ENCODE data around the gene PODN. TPM values are rescaled to one million over a fixed set of nuclear protein-coding genes. Genes with fewer than 3 reads are reported as not detected.

The PODN gene
- total RNA-seq, 1 donor from 2014 or later, result 35.3 TPM

DNA sequence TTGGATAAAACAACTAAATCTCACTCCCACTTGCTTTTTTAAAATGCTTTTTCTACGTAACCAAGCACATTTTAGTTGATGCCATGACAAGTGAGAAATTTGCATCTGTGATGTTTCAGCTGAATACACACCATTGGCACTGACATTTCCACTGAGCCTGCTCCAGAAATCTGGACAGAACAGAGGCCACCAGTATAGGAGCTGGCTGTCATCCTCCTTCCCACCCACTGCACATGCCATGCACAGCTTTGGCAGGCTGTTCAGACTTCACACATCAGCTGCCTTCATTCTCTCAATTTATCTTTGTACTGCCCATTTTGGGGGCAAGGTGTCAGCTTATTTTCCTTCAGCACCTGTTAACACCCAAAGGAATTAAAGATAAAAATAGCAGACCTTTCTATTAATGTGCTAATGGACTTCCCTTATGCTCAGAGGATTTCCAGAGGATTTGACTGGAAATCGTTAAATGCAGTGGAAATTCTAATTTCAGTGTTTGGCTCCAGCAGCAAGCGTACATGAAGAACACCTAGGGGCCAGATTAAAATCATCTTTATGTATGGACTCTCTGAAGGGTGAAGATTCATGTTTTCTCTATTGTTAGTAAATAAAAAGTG, 12.9 kb upstream of the PODN start:
- ATAC-seq, result peak; percentile 89
- no peak for DNase-seq (ENCODE audit: missing footprints)
- intact Hi-C loops (cut with DNase I), result no loop called here

DNA sequence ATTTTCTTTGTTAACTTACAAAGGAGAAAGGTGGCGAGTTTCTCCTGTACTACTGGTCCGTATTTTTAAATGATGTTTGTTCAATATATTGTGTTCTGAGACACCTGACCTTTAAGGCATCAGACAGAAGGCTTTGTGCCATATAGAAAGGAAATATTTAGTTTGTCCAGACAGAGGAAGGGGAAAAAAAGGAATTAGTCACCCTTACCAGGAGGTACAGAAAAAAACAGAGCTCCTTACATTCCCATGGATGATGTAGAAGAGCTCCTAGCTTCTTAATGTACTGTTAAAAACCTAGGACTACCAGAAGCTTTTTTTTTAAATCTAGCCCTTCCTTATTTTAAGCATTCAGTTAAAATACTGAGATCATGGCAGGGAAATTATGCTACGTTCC, 12.4 kb upstream of the PODN start:
- no peak for ATAC-seq
- intact Hi-C loops (cut with DNase I), result no loop called here
- no peak for DNase-seq (ENCODE audit: missing footprints)

DNA sequence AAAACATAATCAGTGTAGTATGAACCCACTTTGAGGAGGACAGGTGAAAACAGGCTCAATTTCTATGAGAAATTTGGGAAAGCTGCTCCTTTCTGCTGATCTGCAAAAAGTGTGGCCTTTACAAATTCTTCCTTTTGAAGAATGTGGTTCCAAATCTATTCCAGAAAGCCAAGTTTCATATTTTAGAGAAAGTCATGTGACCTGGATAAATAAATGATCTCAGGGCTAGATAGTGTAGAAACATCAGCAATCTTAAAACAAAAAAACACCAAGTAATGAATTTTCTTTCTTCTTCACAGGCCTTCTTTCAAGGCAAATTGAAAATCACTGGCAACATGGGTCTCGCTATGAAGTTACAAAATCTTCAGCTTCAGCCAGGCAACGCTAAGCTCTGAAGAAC, 11.7 kb upstream of the PODN start:
- intact Hi-C loops (cut with DNase I), result no loop called here

DNA sequence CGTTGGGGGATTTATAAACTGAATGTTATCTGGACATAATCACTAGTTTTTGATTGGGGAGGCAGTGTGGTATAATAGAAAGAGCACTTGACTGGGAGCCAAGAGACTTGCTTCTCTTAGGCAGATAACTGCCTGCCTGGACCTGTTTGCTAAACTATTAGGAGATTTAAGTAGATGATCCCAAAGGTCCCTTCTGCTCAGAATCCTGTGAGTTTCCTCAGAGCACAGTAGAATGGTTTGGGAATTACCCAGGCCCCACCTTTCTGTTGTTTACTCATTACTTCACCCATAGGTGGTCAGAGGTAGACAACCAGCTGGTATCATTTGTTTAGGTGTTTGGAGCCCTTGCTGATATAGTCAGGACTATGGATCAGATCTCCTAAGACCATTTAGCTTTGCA, 10.3 kb upstream of the PODN start:
- DNase-seq (ENCODE audit: missing footprints) (no peak), ATAC-seq (no peak)
- intact Hi-C loops (cut with DNase I), result no loop called here

More for the DNA sequence above, 11.7 kb upstream of the PODN start:
- DNase-seq (ENCODE audit: missing footprints), result no peak
- ATAC-seq, result no peak

DNA sequence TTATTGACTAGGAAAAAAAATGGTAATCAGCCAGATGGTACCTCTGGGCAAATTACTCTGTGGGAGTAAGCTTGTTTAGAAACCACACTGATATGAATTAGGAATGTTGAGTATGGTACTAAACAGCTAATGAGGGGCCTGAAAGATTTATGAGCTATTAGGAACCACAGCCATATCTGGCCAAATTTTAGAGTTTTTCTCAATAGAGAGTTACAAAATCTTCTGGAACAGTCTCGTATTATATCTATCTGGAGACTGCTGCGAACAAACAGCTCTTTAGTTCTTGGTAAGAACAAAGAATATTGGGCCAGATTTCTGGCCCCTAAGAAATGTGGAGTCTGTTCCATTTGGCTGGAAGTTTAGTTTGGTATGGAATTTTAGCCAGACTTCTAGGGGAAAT, 4.9 kb upstream of the PODN start:
- DNase-seq (ENCODE audit: missing footprints) (no peak), ATAC-seq (peak; percentile 57)
- intact Hi-C loops (cut with DNase I), result no loop called here

DNA sequence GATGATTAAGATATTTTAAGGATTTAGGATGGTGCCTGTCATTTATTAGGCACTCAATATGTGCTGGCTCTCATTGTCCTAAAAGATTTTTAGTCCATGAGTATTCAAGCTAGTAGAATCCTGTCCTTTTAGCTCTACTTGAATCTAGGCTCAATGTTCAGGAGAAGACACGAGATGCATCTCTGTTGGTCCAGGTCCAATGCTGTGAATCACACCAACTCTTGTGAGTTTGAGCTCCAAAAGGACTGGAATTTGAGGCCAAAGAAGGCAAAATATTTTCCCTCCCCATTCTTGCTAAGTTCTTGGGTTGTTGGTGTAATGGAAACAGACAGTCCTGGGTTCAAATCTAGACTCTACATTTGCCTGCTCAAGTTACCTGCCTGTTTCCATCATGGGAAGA, 1.4 kb upstream of the PODN start:
- DNase-seq (ENCODE audit: missing footprints) (no peak), ATAC-seq (no peak)
- intact Hi-C loops (cut with DNase I), result no loop called here

DNA sequence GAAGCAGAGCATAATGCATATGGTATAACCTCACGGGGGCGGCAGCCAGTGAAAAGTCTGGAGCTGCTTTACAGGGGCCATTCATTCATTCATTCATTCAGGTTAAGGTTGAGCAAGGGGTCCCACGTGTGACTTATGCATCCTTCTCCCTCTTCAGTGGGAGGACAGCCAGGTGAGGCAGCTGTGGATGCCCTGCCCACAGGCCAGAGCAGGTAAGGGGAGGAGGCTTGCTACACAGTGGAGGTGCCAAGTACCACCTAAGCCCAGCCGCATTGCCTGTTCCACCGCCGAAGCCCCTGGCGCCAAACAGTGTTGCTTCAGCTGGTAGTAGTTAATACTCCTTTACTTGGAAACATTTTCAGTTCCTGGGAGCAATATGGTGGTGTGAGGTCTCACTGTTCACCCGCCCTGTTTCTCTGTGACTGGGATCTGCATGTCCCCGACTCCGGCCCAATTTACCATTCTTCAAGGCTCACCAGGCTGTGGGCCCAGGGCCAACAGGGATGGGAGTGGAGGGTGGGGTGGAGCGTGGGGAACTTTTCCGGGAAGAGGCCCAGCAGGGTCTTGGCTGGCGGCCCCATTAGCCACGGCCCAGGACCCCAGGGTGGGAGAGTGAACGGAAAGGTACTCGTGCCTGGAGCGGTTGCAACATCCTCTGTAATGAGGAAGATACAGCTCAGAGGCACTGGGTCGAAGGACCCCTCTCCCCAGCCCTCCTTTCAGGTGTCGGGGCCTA, 722 bp upstream of the PODN start:
- ATAC-seq (peak; percentile 71), DNase-seq (ENCODE audit: missing footprints) (peak; percentile 85)
- intact Hi-C loops (cut with DNase I), result no loop called here

DNA sequence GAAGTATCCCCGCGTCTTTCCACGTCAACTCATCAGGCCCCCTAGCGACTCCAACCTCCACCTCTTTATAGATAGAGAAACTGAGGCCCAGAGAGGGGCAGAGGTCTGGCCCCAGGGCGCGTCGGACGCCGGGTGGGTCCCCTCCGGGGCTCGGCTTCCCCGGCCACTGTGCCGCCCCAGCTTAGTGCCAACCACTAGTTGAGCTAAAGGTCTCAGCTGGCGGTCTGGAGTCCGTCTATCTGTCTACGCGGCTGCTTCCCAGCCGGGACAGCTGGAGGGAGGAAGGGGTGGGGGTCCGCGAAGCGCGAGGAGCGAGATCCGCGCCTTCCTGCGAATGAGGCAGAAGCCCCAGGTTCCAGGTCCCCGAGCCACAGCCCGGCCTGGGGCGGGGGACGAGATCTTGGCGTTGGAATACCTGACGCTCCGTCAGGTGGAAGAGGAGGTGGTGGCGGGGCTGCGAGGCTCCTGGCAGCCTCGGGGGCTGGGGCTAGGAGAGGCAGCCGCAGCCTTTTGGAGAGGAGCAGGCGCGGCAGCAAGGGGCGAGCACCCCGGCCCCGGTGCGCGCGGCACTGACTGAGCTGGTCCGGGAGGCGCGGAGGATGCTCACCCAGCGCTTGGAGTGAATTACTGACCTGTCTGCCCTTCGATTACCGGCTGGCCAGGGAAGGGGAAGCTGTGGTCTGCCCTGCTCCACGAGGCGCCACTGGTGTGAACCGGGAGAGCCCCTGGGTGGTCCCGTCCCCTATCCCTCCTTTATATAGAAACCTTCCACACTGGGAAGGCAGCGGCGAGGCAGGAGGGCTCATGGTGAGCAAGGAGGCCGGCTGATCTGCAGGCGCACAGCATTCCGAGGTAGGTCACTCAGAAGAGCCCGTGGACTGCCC, 937 bp downstream of the PODN start:
- DNase-seq (ENCODE audit: missing footprints) (peak; percentile 53), ATAC-seq (no peak)
- intact Hi-C loops (cut with DNase I), result no loop called here

DNA sequence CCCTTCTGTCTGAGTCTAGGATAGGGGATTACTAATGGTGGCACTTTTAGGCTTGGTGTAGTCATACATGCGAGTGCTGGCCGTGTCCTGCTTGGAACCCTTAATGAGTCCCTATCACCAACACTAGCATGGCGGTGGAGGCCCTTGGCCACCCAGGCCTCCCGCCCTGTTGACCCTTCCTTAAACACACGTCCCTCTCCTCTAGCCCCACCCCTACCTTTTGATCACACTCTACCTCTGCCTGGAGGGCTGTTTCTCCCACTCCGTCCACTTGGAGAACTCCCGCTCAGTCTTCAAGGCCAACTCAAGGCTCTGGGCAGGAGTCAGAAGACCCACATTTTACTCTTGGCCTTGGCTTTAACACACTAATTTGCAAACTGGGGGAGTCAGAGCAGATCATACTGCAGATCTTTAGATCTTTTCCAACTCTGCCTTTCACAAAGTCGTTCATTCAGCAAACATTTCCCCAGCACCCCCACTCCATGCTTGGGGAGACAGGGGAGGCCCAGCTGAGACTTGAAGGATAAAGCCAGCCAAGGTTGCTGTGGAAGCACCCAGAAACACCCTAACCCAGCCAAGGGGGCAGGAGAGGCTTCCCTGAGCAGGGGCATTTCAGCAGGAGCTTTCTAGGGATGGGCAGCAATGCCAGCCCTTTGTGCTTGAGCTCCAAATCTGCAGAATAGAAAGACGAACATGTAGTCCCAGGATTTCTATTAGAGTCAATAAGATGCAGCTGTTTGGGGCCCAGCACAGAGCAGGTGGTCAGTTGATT, 1.9 kb downstream of the PODN start:
- peak; percentile 43 for DNase-seq (ENCODE audit: missing footprints)
- ATAC-seq, result no peak
- intact Hi-C loops (cut with DNase I), result no loop called here

DNA sequence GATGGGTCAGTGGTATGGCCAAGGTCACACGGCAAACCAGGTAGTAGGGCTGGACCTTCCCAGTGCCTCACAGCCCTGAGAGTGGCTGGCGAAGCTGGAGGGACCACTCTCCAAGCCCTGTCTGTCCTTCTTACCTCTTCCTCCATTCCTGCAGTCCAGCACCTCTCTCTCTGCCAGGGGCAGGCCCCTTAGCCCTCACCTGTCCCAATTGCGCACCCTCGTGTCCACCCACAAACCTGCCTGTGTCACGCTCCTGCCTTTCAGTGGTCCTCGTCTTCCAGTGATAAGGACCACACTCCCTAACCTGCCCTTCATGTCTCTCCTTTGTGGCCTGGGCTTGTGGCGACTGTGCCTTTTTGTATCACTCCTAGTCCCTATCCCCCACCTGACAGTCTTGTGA, 3.4 kb downstream of the PODN start:
- DNase-seq (ENCODE audit: missing footprints), result no peak
- intact Hi-C loops (cut with DNase I), result no loop called here

DNA sequence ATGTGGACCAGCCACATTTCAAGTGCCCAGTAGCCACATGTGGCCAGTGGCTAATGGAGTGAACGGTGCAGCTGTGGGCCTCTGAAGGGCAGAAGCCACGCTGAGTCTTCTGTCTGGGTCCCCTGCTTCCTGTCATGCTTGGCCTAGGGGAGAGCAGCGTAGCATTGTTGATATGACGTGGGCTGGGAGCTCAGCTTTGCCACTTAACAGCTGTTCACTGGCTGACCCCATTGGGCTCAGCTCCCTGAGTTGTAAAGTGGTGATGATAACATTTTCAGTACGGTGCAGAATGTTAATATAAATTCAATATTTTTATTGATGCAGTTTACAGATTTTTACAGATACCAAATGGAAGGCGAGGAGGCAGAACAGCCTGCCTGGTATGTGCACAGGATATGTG, 4.5 kb downstream of the PODN start:
- peak; percentile 23 for ATAC-seq
- intact Hi-C loops (cut with DNase I), result no loop called here
- DNase-seq (ENCODE audit: missing footprints), result no peak

More for the DNA sequence above, 3.4 kb downstream of the PODN start:
- ATAC-seq, result no peak

DNA sequence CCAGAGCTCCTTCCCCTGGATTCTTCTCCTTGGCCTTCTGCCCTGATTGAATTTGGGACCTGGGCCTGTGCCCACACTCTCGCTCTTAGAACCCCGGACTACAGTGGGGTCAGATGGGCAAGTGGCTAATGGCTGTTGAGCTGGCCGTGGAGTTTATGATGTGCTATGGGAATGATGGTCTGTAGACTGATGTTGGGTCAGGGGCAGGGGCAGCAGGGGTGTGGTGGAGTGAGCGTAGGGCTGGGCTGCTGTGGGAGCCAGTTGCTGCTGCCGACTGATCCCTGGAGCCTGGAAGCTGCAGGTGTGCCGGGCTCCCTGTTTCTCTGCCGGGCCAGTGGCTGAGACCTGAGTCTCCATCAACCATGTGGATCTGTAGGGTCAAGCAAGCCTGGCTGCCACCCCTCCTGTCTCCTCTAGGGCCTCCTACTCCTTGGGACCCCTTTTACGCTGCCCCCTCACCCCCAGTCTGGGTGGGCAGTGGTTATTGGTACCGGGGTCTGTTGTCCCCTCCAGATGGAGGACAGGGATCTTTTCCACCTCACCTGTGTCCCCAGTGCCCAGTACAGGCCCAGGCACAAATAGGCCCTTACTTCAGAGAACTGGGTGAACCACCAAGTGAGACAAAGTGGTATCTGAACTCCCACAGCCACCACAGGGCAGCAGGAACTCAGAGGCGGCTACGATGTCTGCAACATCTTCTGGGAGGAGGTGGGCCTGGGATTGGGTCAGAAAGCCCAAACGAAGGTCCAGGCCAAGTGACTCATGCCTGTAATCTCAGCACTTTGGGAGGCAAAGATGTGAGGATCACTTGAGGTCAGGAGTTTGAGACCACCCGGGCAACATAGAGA, 5.1 kb downstream of the PODN start:
- DNase-seq (ENCODE audit: missing footprints) (no peak), ATAC-seq (no peak)
- intact Hi-C loops (cut with DNase I), result no loop called here

DNA sequence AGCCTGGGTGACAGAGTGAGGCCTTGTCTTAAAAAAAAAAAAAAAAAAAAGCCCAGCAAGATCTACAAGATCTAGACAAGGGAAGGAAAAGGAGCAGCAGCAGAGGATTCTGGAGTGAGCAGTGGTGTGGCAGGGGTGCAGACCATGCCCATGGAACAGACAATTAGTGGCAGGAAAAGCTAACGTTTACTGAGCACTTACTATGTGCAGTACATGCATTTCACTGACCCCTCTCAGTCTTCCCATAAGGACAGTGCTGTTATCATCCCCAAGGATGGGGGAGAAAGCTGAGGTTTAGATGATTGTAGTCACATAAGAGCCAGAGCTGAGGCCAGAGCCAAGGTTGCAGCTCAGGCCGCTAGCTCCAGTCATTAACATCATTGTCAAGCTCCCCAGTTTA, 5.9 kb downstream of the PODN start:
- ATAC-seq (no peak), DNase-seq (ENCODE audit: missing footprints) (no peak)
- intact Hi-C loops (cut with DNase I), result no loop called here

DNA sequence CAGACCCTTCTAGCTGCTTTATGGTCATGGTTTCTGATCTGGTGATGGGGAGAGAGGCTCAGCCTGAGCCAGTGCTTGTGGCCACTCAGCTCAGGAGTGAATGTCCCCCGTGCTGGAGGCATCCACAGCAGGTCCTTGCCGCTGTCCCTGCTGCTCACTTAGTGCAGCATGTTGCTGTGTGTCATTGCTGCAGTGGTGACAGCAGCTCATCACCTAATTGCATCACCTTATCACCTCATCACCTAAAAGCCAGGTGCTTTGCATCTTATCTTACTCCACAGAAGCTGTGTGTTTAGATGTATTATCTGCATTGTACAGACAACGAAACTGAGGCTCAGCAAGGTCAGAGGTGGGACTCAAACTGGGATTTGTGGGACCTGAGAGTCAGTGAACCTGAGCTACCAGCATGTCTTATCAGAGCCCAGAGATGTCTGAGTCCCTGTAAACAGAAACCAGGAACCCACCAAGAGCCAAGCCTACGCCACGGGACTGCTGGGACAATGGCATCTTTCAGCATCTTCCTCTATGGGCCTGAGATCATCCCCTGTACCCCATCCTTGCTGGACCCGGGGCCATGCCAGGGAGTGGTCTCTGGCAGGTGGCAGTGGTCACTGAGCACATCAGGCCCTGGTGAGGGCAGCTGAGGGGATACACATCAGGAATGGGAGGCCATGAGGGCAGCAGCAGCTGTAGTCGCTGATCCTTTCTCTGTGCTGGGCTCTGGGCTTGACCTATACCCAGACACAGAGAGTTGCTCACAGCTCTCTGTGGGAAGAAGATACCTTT, 6.5 kb downstream of the PODN start:
- ATAC-seq (no peak), DNase-seq (ENCODE audit: missing footprints) (no peak)
- intact Hi-C loops (cut with DNase I), result no loop called here

DNA sequence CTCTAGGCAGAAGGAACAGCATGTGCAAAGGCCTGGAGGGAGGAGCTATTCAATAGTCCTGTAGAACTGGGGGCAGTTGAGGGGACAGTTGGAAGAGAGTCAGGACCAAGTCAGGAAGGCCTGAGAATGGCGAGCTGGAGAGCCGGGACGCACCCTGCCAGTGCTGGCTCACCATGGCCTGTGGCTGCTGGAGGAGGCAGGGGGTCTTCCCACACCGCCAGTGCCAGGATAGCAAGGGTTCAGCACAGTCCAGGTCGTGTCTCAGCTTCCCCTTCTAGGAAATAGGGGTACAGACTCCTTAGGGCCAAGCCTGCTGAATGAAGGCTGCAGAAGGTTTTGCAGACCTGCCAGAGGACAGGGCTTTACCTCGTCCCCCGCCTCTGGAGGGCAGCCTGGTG, 7.3 kb downstream of the PODN start:
- intact Hi-C loops (cut with DNase I), result no loop called here
- DNase-seq (ENCODE audit: missing footprints) (no peak), ATAC-seq (no peak)

DNA sequence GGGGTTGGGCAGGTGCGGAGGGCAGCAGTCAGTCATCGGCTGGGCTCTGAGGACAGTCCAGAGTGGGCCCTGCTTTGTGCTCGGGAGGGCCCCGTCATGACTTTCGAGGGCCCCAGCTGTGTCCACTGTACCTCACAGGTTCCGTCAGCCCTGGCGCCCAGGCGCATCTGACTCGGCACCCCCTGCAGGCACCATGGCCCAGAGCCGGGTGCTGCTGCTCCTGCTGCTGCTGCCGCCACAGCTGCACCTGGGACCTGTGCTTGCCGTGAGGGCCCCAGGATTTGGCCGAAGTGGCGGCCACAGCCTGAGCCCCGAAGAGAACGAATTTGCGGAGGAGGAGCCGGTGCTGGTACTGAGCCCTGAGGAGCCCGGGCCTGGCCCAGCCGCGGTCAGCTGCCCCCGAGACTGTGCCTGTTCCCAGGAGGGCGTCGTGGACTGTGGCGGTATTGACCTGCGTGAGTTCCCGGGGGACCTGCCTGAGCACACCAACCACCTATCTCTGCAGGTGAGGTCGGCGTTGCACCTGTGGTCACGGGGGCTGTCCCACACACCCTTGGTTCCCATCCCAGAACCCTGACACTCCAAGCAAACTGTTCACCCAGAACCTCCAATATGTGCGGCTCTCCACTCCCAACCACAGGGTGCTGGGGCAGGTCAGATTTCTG, 7.8 kb downstream of the PODN start:
- DNase-seq (ENCODE audit: missing footprints), result no peak
- no peak for ATAC-seq
- intact Hi-C loops (cut with DNase I), result no loop called here

DNA sequence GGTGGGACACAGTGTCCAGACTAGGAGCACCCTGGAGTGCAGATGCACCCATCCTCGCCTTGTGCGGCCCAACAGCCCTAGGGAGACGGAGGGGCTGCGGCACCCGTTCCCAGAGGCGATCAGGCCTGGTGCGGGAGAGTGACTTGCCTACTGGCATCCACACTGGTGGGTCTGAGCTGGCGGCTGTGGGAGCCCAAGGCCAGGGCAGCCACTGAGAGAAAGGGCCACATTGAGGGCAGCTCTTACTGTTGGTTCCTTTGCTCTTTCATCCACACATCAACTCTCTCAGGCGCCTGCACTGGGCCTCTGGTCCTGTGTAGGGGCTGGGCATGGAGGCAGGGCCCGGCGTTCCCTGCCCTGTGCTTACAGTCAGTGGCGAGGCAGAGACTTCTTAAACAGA, 8.6 kb downstream of the PODN start:
- no peak for DNase-seq (ENCODE audit: missing footprints)
- intact Hi-C loops (cut with DNase I), result no loop called here

More for the DNA sequence above, 8.6 kb downstream of the PODN start:
- ATAC-seq, result no peak

All from Right ventricle myocardium inferior (tissue), 1 donor.